Right atrium auricular region (tissue), 2 donors: ENCODE measurements around the gene FAM124A. TPM values are rescaled to one million over a fixed set of nuclear protein-coding genes. Genes with fewer than 3 reads are reported as not detected.

Source experiments
- DNase-seq: peaks from one replicate; pipeline ENCODE4 v3.0.0-alpha.2; 2019; ENCODE audit warnings: low spot score
- H3K27ac ChIP-seq, 2 donors: fragments of 200-600 bp; sonication (generic); 1 replicate in 1 of 2; 2 replicates in 1 of 2; pipeline ENCODE4 v1.5.1; 2016 to 2019
- H3K27me3 ChIP-seq, 2 donors: fragments of 200-600 bp; sonication (generic); one replicate each; pipeline versions ENCODE4 v1.5.1 to v1.6.0; 2017 to 2019
- H3K36me3 ChIP-seq: fragments of 200-600 bp; sonication (generic); one replicate; pipeline ENCODE4 v1.5.1; 2016
- H3K4me1 ChIP-seq, 2 donors: fragments of 200-600 bp; sonication (generic); one replicate each; pipeline versions ENCODE4 v1.5.1 to v1.6.0; 2017 to 2019
- H3K4me3 ChIP-seq, 2 donors: fragments of 200-600 bp; sonication (generic); 1 replicate in 1 of 2; 2 replicates in 1 of 2; pipeline ENCODE4 v1.5.1; 2017 to 2019; ENCODE audit warnings: mild to moderate bottlenecking in 1 of 2, moderate library complexity in 1 of 2
- H3K9me3 ChIP-seq, 2 donors: fragments of 200-600 bp; sonication (generic); one replicate each; pipeline ENCODE4 v1.5.1; 2019
- CTCF ChIP-seq, 2 donors: fragments of 200-600 bp; sonication (generic); IDR thresholded peaks; one replicate each; pipeline ENCODE4 v1.5.1; 2019; ENCODE audit warnings: antibody characterized with exemption in 2 of 2
- total RNA-seq, 2 donors: library from RNA; depleted of rRNA; stranded (reverse); fragments of >200 nt; gene quantifications; one replicate each; pipeline ENCODE4 v1.1.0, GENCODE V29; 2016

The FAM124A gene
- total RNA-seq = 1 to 10 TPM; 8.0 to 8.6 TPM

- Histone ChIP-seq H3K4me1 (peaks cover 0 to 17% of the 10 kb centered on the region in 2 donors), H3K9me3 (no peaks in the 10 kb centered on the region), H3K27ac (peak within 1 kb of the TSS; percentile 79 to 80), H3K36me3 (no peaks in the 10 kb centered on the region), H3K27me3 (no peaks in the 10 kb centered on the region), H3K4me3 (peak within 1 kb of the TSS; percentile 92 to 93)
- TF ChIP-seq CTCF (IDR thresholded peaks at IDR 0.05) = peak in 1 of 2 donors; percentile 27
- DNase-seq = no peak
Observed at GRCh38 chr13:51222037-51222685, at the start of gene FAM124A. TSS of gene FAM124A (plus strand) at chr13:51222398. CDS start at chr13:51222502, 104 bp downstream.

GRCh38 chr13:51175021-51175420 lies 47.2 kb upstream of the FAM124A start:
- no peak for TF ChIP-seq CTCF (IDR thresholded peaks at IDR 0.05)
- Histone ChIP-seq H3K27ac (no peak overlapping the region), H3K4me3 (no peak overlapping the region), H3K4me1 (no peaks in the 10 kb centered on the region), H3K36me3 (no peaks in the 10 kb centered on the region), H3K9me3 (no peaks in the 10 kb centered on the region), H3K27me3 (no peaks in the 10 kb centered on the region)
- DNase-seq = no peak

GRCh38 chr13:51175639-51176038 lies 46.6 kb upstream of the FAM124A start:
- no peak for DNase-seq
- Histone ChIP-seq H3K4me3 (no peak overlapping the region), H3K27ac (no peak overlapping the region), H3K4me1 (no peaks in the 10 kb centered on the region), H3K9me3 (no peaks in the 10 kb centered on the region), H3K27me3 (no peaks in the 10 kb centered on the region), H3K36me3 (no peaks in the 10 kb centered on the region)
- no peak for TF ChIP-seq CTCF (IDR thresholded peaks at IDR 0.05)

- H3K27ac ChIP-seq = no peak overlapping the region
- H3K27me3 ChIP-seq = no peaks in the 10 kb centered on the region
- no peaks in the 10 kb centered on the region for H3K9me3 ChIP-seq
- no peak for DNase-seq
- H3K4me1 ChIP-seq = no peaks in the 10 kb centered on the region
- no peaks in the 10 kb centered on the region for H3K36me3 ChIP-seq
- no peak for TF ChIP-seq CTCF (IDR thresholded peaks at IDR 0.05)
- no peak overlapping the region for H3K4me3 ChIP-seq
Observed at GRCh38 chr13:51177188-51177587, 45.0 kb upstream of the FAM124A start.

- no peaks in the 10 kb centered on the region for H3K9me3 ChIP-seq
- no peaks in the 10 kb centered on the region for H3K4me1 ChIP-seq
Observed at GRCh38 chr13:51178456-51179074, 43.6 kb upstream of the FAM124A start.

More at GRCh38 chr13:51178456-51179074, 43.6 kb upstream of the FAM124A start:
- no peak for TF ChIP-seq CTCF (IDR thresholded peaks at IDR 0.05)
- Histone ChIP-seq H3K27me3 (no peaks in the 10 kb centered on the region), H3K27ac (no peak overlapping the region), H3K36me3 (no peaks in the 10 kb centered on the region), H3K4me3 (no peak overlapping the region)
- DNase-seq = no peak
